DMS79 (cell line): ENCODE measurements around the gene MARK1.
"Not testable (repeated sequence)": the region's sequence is repeated elsewhere in the genome, so short reads cannot be mapped to it uniquely, and the experiment has no call there.

Experiments
- DNase-seq: peaks from one replicate; lab custom pipeline; 2025; lab: John Stamatoyannopoulos, UW

The MARK1 gene

DNA sequence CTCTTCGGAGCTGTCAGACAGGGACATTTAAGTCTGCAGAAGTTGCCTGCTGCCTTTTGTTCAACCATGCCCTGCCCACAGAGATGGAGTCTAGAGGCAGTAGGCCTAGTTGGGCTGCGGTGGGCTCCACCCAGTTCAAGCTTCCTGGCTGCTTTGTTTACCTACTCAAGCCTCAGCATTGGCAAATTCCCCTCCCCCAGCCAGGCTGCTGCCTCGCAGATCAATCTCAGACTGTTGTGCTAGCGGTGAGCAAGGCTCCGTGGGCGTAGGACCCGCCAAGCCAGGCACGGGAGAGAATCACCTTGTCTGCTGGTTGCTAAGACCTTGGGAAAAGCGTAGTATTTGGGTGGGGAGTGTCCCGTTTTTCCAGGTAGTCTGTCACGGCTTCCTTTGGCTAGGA, 83.2 kb downstream of the MARK1 start:
- not testable (repeated sequence) for DNase-seq

DNA sequence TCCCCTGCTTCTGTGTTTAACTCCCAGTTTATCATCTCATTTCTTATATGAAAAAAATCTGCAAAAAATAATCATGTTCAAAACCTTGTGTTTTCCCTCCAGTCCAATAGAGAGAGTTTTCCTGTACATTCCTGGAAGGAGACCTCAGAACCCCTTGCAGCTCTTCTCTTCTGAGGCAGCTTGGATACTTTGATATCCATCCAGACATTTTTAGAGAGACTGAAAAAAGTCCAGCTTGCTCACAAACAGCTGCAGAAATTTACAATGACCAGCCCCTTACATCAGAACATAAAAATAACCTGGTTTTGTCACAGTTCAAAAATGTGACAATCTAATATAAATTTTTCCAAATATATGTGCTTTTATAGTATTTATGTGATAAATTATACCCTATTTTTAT, 88.9 kb downstream of the MARK1 start:
- no peak for DNase-seq

DNA sequence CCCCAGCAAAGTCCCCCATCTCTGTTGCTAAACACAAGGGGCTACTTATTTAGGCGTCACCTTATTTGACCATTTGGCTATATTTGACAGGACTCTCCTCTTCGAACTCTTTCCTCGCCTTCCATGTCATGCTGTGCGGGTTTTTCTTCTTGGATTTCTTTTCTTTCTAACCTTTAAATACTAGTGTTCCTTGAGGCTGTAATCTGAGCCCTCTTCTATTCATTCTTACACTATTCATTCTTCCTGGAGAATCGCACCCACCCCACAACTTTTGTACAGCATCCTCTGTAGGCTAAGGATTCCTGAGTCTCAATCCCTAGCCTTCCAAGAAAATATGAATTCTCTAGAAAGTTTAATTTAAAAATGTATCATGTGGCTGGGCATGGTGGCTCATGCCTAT, 100.5 kb downstream of the MARK1 start:
- DNase-seq: no peak

DNA sequence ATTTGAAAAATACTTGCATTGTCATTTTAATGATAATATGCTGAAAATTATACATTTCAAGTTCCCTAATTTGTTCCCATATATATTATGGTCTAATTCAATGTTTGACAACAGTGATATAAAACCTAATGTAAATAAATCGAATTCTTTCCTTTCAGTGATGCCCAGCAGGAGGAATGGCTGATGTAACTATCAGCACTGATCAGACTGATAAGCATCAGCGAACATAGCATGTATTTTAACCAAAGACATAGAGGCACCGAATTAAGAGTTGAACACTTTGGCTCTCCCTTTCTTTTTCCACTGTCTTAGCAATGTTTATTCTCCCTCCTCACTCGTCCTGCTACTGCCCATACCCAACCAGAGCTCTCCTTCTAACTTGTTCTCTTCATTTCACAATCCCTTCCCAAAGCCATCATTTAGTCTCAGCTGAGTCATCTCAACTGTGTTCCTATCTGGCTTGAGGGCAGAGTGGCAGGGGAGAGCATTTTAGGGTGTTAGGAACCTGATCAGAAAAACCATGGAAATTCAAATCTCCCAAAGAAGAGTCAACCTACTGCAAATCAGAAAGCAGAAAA, 103.4 kb downstream of the MARK1 start:
- DNase-seq: no peak

DNA sequence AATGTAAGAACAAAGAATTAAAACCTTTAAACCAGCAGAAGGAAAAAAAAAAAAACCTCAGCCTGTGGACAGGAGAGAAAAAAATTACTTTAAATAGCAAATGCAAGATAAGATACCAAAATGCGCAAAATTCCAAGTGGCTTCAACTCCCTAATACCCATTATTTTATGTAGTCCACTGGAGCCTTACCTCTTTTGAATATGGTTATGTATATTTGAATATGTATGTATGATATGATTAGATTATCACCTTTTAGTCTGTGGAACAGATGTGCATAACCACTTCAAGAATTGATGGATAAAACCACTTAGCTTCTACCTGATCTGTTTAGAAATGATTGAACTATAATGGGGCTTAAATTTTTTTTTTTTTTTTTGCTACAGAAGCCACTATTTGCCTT, 109.8 kb downstream of the MARK1 start:
- DNase-seq: no peak

DNA sequence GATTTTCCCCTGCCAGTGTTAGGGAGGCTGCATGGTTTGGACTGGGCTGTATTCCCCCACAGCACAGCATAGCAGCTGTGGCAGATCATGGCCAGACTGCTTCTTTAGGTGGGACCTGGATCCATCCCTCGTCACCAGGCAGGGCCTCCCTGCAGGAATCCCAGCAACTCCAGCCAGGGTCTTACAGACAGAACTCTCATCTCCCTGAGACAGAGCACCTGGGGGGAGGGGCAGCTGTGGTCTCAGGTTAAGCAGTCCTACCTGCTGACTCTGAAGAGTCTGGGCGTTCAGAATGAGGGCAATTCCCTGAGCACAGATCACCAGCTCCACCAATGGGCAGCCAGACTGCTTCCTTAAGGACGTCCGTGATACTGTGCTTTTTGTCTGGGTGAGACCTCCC, 114.3 kb downstream of the MARK1 start:
- no peak for DNase-seq

DNA sequence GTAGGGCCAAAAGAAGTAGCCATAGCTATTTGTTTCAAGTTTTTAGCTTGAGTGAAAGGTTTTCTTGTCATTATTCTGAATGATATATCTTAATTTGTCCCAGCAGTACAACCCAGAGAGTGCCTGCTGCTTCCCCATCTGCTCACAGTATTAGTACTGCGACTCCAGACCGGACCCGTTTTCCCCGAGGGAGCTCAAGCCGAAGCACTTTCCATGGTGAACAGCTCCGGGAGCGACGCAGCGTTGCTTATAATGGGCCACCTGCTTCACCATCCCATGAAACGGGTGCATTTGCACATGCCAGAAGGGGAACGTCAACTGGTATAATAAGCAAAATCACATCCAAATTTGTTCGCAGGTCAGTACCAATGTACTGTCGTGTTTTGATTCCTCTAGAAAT, 125.1 kb downstream of the MARK1 start:
- no peak for DNase-seq

DNA sequence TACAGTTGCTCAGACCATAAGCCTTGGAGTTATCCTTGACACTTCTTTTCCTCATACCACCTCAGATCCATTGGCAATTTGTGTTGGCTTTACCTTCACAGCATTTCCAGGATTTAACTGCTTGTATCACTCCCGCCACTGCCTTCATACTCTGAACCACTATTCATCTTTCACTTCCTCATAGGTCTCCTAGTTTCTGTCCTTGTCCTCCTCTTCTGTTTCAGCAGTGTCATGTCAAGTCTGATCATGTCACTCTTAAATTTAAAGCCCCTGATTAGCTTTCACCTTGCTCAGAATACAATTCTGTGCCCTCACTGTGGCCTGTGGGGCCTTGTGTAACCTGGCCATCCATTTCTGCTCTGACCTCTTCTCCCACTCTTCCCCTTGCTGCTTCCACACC, 127.6 kb downstream of the MARK1 start:
- DNase-seq: no peak

DNA sequence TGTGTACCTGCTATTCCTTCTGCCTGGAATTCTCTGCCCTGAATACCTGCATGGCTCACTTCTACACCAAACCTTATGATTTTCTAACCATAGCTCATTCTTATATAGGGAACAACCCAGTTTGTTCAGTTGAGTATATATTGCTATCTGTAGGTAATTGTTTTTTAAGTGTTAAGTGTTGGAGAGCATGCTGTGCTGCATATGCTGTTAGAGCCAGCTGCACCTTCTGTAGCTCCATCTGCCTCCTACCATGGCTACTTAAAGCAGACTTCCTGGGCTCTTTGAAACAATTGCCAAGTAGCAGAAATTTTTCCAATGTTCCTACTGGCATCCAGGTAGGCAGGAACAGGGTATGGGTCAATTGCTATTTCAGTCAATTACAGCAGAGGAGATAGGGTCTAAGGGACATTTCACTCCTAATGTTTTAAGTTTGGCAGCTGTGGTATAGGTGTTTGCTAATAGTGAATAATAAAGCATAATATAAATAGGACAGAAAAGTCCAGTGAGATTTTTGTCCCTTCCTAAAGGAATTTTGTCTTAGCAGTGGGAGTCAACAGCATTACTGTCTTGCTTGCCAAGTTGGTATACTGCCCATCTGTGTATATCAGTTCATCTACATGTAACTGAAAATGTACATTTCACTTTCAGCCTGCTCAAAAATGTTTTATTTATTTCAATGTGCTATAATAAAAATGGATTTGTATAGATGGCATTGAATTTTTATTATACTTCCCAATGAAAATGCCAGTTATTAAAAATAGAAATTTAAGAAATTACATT, 128.2 kb downstream of the MARK1 start:
- no peak for DNase-seq

DNA sequence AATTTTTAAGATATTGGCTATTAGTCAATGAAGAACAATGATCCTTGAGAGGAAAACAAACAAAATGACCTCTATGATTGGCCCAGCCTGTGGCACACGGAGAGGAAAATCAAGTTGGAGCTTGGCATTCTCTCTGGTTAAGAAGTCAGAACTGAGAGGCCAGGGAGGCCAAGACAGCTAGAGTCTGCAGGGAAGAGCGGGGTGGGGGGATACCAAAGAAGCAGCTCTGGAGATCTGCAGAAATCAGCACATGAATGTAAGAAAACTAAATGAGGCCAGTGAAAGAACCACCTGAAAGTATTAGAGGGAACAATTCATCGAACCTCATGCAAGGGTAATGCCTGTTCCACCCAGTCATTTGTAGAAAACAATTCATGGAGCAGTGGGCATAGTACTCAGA, 138.4 kb downstream of the MARK1 start:
- DNase-seq: no peak

DNA sequence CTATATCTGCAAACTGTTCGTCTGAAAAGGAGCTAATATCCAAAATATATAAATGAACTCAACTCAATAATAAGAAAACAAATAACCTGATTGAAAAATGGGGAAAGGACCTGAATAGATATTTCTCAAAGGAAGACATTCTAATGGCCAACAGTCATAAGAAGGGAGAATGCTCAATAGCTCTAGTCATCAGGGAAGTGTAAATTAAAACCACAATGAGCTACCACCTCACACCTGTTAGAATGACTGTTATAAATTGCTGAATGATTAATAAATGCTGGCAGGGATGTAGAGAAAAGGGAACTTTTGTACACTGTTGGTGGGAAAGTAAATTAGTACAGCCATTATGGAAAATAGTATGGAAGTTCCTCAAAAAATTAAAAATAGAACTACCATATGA, 141.1 kb downstream of the MARK1 start:
- no peak for DNase-seq

DNA sequence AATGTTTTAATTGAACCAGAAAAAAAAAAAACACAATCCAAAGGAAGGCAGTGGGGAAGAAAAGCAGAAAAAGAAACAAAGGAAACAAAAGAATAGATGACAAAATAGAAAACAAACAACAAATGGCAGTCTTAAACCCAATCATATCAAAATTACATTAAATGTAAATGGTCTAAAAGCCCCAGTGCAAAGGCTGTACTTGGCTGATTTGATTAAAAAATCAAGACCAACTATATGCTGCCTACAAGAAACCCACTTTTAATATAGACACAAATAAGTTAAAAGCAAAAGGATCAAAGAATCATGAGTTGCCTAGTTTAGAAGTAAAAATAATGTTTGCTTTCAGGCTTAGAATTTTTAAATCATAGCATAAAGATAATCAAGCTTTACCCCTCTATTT, 142.4 kb downstream of the MARK1 start:
- no peak for DNase-seq

DNA sequence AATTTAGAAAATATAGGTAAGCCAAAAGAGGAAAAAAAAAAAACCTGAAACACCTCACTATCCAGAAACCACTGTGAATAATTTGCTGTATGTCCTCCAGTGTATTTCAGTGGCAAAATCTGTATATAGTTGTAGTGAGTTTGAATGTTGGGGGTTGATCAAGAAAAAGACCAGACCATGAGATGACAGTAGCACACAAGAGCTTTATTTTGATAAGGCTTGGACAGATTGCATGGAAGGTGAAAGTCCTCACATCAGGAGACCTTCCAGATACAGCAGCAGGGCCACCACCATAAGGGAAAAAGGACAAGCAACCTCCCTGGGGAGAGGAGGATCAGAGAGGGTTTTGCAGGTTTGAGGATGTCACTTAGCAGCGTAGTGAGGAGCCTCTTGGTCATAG, 146.0 kb downstream of the MARK1 start:
- no peak for DNase-seq

DNA sequence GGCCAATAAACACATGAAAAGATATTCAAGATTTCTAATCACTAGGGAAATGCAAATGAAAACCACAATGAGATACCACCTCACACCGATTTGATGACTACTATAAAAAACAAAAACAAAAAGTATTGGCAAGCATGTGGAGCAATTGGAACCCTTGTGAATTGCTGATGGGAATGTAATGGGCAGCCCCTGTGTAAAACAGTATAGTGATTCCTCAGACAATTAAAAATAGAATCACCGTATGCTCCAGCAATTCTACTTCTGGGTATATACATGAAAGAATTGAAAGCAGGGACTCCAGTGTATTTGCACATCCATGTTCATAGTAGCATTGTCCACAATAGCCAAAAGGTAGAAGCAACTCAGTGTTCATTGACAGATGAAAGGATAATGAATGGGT, 149.3 kb downstream of the MARK1 start:
- no peak for DNase-seq

DNA sequence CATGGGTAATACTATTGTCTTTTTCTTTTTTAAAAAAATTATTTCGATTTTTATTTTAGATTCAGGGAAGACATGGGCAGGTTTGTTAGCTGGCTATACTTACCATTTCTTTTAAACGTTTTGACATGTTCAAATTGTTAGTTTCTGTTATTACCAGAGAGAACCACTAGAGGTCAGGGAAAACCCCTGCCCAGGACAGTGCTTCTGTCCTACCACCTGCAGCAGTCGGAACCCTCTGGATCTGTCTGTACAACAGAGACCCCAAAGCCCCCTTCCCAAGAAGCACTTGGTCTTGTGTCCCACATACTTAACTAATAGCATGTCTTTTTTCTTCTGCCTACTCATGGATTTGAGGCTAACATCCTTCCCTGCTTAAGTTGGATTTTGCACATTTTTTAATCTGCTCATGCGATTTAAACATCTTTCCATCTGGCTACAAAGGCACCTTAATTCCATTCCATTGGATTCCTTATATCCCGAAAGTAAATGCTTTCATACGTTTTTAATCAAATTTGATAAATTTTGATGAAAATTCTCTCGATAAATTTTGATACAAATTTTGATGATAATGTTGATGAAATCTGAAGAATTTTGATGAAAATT, 152.2 kb downstream of the MARK1 start:
- DNase-seq: no peak

DNA sequence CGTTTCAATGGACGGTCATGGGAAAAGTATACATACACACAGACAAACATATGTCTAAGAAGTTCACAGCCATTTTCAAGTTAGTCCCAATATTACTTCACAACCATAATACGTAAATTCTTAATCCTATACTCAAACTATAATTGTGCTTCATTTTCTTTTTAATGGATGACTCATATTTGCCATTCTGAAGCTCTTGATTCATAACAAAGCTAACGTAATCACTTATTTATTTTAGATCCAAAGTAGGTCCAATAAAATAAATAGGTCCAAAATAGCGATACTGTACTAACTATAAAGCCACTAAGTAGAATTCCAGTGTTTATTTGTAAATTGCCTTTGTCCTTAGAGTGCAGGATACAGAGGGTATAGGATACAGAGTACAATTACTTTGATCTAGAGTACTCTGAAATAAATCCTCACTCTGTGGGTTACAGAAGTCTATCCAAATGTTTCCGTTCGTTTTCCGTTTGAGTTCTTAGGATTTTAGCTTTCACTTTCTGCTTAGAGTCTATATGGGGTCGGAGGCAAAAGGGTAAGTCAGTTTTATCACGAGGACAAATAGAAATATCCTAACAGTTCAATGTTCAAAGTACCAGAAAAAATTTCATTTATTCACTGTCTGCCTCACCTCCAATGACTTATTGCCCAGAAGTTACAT, 153.4 kb downstream of the MARK1 start:
- DNase-seq: no peak

DNA sequence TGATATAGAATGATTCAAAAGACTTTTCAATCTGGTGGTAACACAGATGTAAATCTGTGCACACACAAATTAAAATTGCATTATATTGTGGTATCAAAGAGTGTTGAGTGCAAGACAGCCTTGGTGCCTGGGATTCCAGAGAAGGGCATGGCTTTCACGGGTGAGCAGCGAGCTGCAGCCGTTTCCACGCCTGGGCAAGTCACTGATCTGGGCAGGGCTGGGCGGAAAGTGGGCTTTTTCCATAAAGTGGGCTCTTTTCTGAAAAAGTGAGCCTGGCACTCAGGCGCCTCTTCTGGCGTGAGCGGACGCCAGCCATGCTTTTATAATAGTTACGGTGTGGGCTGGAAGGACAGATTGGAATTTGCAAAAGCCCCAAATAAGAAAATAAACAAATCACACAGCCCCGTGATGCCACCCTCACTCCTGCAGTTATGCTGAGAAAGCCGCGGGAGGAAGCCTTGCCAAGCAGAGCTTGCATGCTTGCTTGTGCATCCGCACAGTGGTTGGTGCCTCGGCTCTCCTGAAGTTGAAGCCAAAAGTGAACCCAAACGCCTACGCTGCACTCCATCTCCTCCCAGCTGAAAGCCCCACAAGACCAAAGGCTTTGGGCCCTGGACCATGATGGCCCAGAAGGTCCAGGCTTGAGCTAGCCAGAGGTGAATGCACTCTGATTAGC, 155.1 kb downstream of the MARK1 start:
- DNase-seq: no peak

DNA sequence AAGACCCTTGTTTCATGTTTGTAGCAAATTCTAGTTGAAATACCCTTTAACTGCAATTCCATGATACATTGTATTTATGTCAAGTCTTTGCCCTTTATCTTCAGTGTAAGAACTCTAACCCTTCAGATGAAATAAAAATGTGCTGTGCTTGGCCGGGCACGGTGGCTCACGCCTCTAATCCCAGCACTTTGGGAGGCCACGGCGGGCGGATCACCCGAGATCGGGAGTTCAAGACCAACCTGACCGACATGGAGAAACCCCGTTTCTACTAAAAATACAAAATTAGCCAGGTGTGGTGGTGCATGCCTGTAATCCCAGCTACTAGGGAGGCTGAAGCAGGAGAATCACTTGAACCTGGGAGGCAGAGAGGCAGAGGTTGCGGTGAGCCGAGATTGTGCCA, 155.8 kb downstream of the MARK1 start:
- DNase-seq: not testable (repeated sequence)

DNA sequence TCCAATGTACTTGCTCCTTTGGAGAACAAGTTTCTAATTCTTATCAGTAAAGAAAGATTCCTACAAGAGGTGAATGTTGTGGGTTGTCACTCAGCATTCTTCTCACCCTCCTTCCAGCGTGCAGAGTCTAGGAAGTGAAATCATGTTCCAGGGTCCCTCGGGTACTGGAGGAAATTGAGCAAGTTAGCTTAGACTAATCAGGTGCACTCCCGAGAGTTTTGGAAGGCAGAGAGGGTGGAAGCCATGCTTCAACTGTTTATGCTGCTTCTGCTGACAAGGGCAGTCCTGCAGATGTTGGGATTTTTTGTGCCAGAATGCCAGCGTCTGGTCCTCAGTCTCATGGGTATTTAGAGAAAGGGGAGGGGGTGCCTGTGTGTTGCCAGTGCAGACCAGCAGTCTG, 157.0 kb downstream of the MARK1 start:
- no peak for DNase-seq

DNA sequence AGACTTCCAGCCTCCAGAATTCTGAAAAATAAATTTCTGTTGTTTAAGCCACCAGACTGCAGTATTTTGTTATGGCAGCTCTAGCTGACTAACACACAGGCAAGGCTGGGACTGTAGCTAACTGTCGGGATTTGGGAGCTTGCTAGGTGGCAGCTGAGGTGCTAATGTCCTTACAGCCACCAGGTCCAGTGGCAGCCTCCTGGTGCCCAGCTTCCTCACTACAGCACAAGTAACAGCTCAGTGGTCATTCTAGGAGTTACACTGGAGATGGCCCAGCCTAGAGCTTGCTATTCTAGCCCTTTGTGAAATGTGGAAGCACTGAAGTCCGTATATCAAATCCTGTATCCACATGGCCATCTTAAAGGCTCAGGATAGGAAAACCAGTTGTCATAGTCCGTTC, 157.9 kb downstream of the MARK1 start:
- no peak for DNase-seq

DNA sequence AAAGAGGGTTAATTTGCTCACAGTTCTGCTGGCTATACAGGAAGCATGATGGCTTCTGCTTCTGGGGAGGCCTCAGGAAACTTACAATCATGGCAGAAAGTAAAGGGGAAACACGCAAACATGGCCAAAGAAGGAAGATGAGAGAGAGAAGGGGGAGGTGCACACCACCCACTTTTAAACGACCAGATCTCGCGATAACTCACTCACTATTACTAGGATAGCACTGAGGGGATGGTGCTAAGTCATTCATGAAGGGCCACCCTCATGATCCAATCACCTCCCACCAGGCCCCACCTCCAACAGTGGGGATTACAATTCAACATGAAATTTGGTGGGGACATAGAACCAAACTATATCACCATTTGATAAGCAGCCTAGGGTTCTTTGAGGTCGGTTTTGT, 159.9 kb downstream of the MARK1 start:
- DNase-seq: no peak

DNA sequence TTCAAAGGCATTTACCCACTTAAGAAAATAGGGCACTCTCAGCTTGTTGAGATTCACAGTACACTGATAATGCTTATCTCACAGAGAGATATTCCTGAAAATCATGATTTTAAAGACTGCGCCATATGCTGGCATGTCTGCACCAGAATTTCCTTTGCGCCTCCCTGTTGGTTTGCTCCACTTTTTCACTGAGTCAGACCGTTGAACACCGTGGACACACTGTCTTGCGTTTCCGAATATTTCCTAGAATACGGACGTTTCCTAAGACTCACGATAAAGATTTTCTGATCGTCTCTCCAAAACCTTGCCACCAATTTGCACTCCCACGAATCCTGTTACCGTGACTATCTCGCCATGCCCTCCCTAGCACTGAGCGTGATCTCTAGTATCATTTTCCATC, 161.7 kb downstream of the MARK1 start:
- peak; percentile 43 for DNase-seq
